OCI-LY7 (cell line): Measurements from ENCODE around the gene ATP2B1. TPM values are rescaled to one million over a fixed set of nuclear protein-coding genes. Genes with fewer than 3 reads are reported as not detected.

Source experiments
- BruUV-seq: library from RNA; stranded (reverse); fragments of 400-500 nt; replicated peaks from 2 replicates; lab custom pipeline; 2021; lab: Mats Ljungman, UMichigan
- CTCF ChIA-PET: fragments of 300-600 bp; sonication (Branson Sonifier 250); formaldehyde crosslinking; loops from one replicate; lab custom pipeline; 2022; ENCODE audit warnings: antibody characterized with exemption; ENCODE audit not compliant: unreplicated experiment; lab: Charles Lee
- POLR2A ChIA-PET: fragments of 300-600 bp; sonication (Branson Sonifier 250); formaldehyde crosslinking; loops from one replicate; lab custom pipeline; 2022; ENCODE audit warnings: antibody characterized with exemption; lab: Charles Lee
- DNase-seq: peaks from one replicate; pipeline ENCODE4 v3.0.0-alpha.2; 2015; ENCODE audit warnings: low spot score
- H2AFZ ChIP-seq: fragments of 200-600 bp; sonication (generic), shearing (Covaris generic); 2 replicates; pipeline ENCODE4 v1.6.1; 2014; ENCODE audit warnings: mild to moderate bottlenecking, antibody characterized with exemption, low read length, moderate library complexity
- H3K27ac ChIP-seq: fragments of 200-600 bp; sonication (generic); 2 replicates; pipeline ENCODE4 v1.5.1; 2014; ENCODE audit warnings: mixed run types, low read depth, mild to moderate bottlenecking, moderate library complexity, low read length, inconsistent platforms; ENCODE audit not compliant: poor library complexity, severe bottlenecking
- H3K36me3 ChIP-seq: fragments of 200-600 bp; sonication (generic); 2 replicates; pipeline ENCODE4 v1.6.1; 2014; ENCODE audit warnings: mild to moderate bottlenecking, antibody characterized with exemption, low read length, moderate library complexity, mixed read lengths; ENCODE audit not compliant: insufficient read depth
- H3K4me1 ChIP-seq: fragments of 200-600 bp; sonication (generic); 2 replicates; pipeline ENCODE4 v1.5.1; 2014; ENCODE audit warnings: mild to moderate bottlenecking, low read length; ENCODE audit not compliant: insufficient read depth, poor library complexity, severe bottlenecking
- H3K4me2 ChIP-seq: fragments of 200-600 bp; sonication (generic); 2 replicates; pipeline ENCODE4 v1.6.1; 2014; ENCODE audit warnings: mild to moderate bottlenecking, low read length
- H3K4me3 ChIP-seq: fragments of 200-600 bp; sonication (generic); 2 replicates; pipeline ENCODE4 v1.5.1; 2014; ENCODE audit warnings: mild to moderate bottlenecking, low read depth, low read length; ENCODE audit not compliant: poor library complexity, severe bottlenecking
- H3K79me2 ChIP-seq: fragments of 200-600 bp; sonication (generic); 2 replicates; pipeline ENCODE4 v1.6.1; 2016; ENCODE audit warnings: low read depth, mild to moderate bottlenecking, low read length, moderate library complexity, mixed read lengths; ENCODE audit not compliant: insufficient read depth
- H3K9me2 ChIP-seq: fragments of 200-600 bp; sonication (generic); 2 replicates; pipeline ENCODE4 v1.6.1; 2016; ENCODE audit warnings: mild to moderate bottlenecking, low read length, mixed read lengths; ENCODE audit not compliant: insufficient read depth
- H3K9me3 ChIP-seq: fragments of 200-600 bp; sonication (generic); 2 replicates; pipeline ENCODE4 v1.6.1; 2014; ENCODE audit warnings: mild to moderate bottlenecking, mixed run types, low read length, mixed read lengths
- H4K20me1 ChIP-seq: fragments of 200-600 bp; sonication (generic); 2 replicates; pipeline ENCODE4 v1.6.1; 2014; ENCODE audit warnings: mild to moderate bottlenecking, antibody characterized with exemption, low read length, moderate library complexity, mixed read lengths; ENCODE audit not compliant: insufficient read depth
- CTCF ChIP-seq: fragments of 200-600 bp; sonication (generic); conservative IDR thresholded peaks from 2 replicates; pipeline ENCODE4 v1.5.1; 2014; ENCODE audit warnings: mild to moderate bottlenecking, antibody characterized with exemption, low read length, moderate library complexity, mixed read lengths
- EZH2phosphoT487 ChIP-seq: fragments of 200-600 bp; sonication (generic); IDR thresholded peaks from 2 replicates; pipeline ENCODE4 v1.6.1; 2018; ENCODE audit warnings: low read depth, borderline replicate concordance, mild to moderate bottlenecking, mixed run types, antibody characterized with exemption, low read length, moderate library complexity, mixed read lengths
- intact Hi-C: fragments of 100-400 bp; cut with micrococcal nuclease; formaldehyde crosslinking; loops from one replicate; pipeline ENCODE4 v1.10.0; 2022; ENCODE audit not compliant: unreplicated experiment
- total RNA-seq, 2 experiments: library from RNA; depleted of rRNA in 1 of 2; stranded (reverse); fragments of >200 nt in 1 of 2; shearing (Covaris generic) in 1 of 2; gene quantifications; 2 replicates each; pipeline ENCODE4 v1.2.3, GENCODE V29; 2014 to 2022

Gene ATP2B1
- total RNA-seq, 2 experiments from 2014 or later = 58.5 to 74.9 TPM

GRCh38 chr12:89669197-89669596 is 39.4 kb downstream of the ATP2B1 start:
- no peak for DNase-seq
- Histone ChIP-seq H2AFZ (no peak overlapping the region), H3K9me3 (no peaks in the 10 kb centered on the region), H3K79me2 (peaks cover 94% of the 10 kb centered on the region), H3K9me2 (no peaks in the 10 kb centered on the region), H3K4me2 (no peak overlapping the region), H4K20me1 (peaks cover 12% of the 10 kb centered on the region; the same call in 1 of the 2 replicates), H3K4me3 (no peak overlapping the region), H3K36me3 (peaks cover 19% of the 10 kb centered on the region), H3K27ac (no peak overlapping the region), H3K4me1 (peaks cover under 1% of the 10 kb centered on the region)
- intact Hi-C loops = no loop called here
- ChIA-PET POLR2A (interaction anchor here (0.6 to 1.7 kb wide), 4 partner anchors 9 to 292 kb away, joined by 4 to 6 read pairs (median 4); no protein-coding TSS in a partner anchor), CTCF (interaction anchor here (0.5 kb wide), 1 partner anchor 346 kb away, joined by 3 read pairs; no protein-coding TSS in a partner anchor)
- no peak for TF ChIP-seq EZH2phosphoT487
- TF ChIP-seq CTCF = no peak
- BruUV-seq = no TSS peak

GRCh38 chr12:89665556-89665955 is 43.1 kb downstream of the ATP2B1 start:
- no peak for TF ChIP-seq EZH2phosphoT487
- no peak for TF ChIP-seq CTCF
- no peak overlapping the region for H3K27ac ChIP-seq
- no peak overlapping the region for H3K4me3 ChIP-seq
- no peak overlapping the region for H3K4me2 ChIP-seq
- intact Hi-C loops = no loop called here
- no TSS peak for BruUV-seq
- peaks cover 22% of the 10 kb centered on the region; the same call in 1 of the 2 replicates for H4K20me1 ChIP-seq
- peaks cover 18% of the 10 kb centered on the region for H3K36me3 ChIP-seq
- no peaks in the 10 kb centered on the region for H3K9me2 ChIP-seq
- no peak for DNase-seq
- no peak overlapping the region for H2AFZ ChIP-seq
- peaks cover 94% of the 10 kb centered on the region for H3K79me2 ChIP-seq
- POLR2A ChIA-PET = interaction anchor here (0.9 to 1.5 kb wide), 3 partner anchors 9 to 13 kb away, joined by 4 to 11 read pairs (median 6); no protein-coding TSS in a partner anchor
- CTCF ChIA-PET = interaction anchor here (0.5 kb wide), 1 partner anchor 10 kb away, joined by 3 read pairs; no protein-coding TSS in a partner anchor
- H3K9me3 ChIP-seq = no peaks in the 10 kb centered on the region
- H3K4me1 ChIP-seq = peaks cover 11% of the 10 kb centered on the region

GRCh38 chr12:89664441-89664840 is 44.2 kb downstream of the ATP2B1 start:
- Histone ChIP-seq H3K4me2 (no peak overlapping the region), H3K36me3 (peaks cover 16% of the 10 kb centered on the region), H3K4me3 (no peak overlapping the region), H3K79me2 (peaks cover 87% of the 10 kb centered on the region), H3K9me3 (no peaks in the 10 kb centered on the region), H3K9me2 (no peaks in the 10 kb centered on the region), H3K27ac (no peak overlapping the region), H4K20me1 (peaks cover 22% of the 10 kb centered on the region; the same call in 1 of the 2 replicates), H2AFZ (no peak overlapping the region), H3K4me1 (peaks cover 11% of the 10 kb centered on the region)
- ChIA-PET POLR2A (interaction anchor here (0.5 to 0.7 kb wide), 2 partner anchors 9 to 371 kb away, joined by 3 read pairs; no protein-coding TSS in a partner anchor), CTCF (no interaction called here)
- TF ChIP-seq CTCF (no peak), EZH2phosphoT487 (no peak)
- DNase-seq = no peak
- intact Hi-C loops = no loop called here
- BruUV-seq = no TSS peak
